Measurements from ENCODE around the gene HSPG2.
A peak's percentile ranks its signal among the peaks of the same experiment; 100 is the strongest.
"Not testable (repeated sequence)": the region's sequence is repeated elsewhere in the genome, so short reads cannot be mapped to it uniquely, and the experiment has no call there.

HSPG2 gene

GRCh38 chr1:21782868-21783678 lies 154.0 kb downstream of the HSPG2 start, which contains the start of gene USP48:
Gene USP48 (minus strand): TSS chr1:21783149. CDS start chr1:21782957, 192 bp downstream.
- in situ Hi-C loops (cut with HindIII; ENCODE audit: low sequenced_read_pairs), result loop anchor here (5.0 kb wide), 1 partner anchor 69 kb away; no protein-coding TSS in a partner anchor
- no peak for TF ChIP-seq CTCF (IDR thresholded peaks at IDR 0.05; ENCODE audit: low read depth, low read length, missing control alignments)
- peak within 1 kb of the TSS; percentile 52 for H3K4me3 ChIP-seq (ENCODE audit: low read depth, low read length)
- peak; percentile 93 for DNase-seq (ENCODE audit: low read depth)

GRCh38 chr1:21782349-21782867 lies 154.7 kb downstream of the HSPG2 start:
- peak; percentile 44 for TF ChIP-seq CTCF (IDR thresholded peaks at IDR 0.05; ENCODE audit: low read depth, low read length, missing control alignments)
- peak overlapping the region; percentile 52 for H3K4me3 ChIP-seq (ENCODE audit: low read depth, low read length)
- in situ Hi-C loops (cut with HindIII; ENCODE audit: low sequenced_read_pairs), result loop anchor here (5.0 kb wide), 1 partner anchor 70 kb away; no protein-coding TSS in a partner anchor
- DNase-seq (ENCODE audit: low read depth), result peak; percentile 38

GRCh38 chr1:21781815-21782348 lies 155.2 kb downstream of the HSPG2 start:
- no peak for TF ChIP-seq CTCF (IDR thresholded peaks at IDR 0.05; ENCODE audit: low read depth, low read length, missing control alignments)
- peak overlapping the region; percentile 52 for H3K4me3 ChIP-seq (ENCODE audit: low read depth, low read length)
- in situ Hi-C loops (cut with HindIII; ENCODE audit: low sequenced_read_pairs), result loop anchor here (5.0 kb wide), 1 partner anchor 70 kb away; no protein-coding TSS in a partner anchor
- DNase-seq (ENCODE audit: low read depth), result peak; percentile 31

GRCh38 chr1:21779613-21780521 lies 157.2 kb downstream of the HSPG2 start:
- in situ Hi-C loops (cut with HindIII; ENCODE audit: low sequenced_read_pairs), result loop anchor here (5.0 kb wide), 1 partner anchor 72 kb away; no protein-coding TSS in a partner anchor
- H3K4me3 ChIP-seq (ENCODE audit: low read depth, low read length), result no peak overlapping the region
- no peak for TF ChIP-seq CTCF (IDR thresholded peaks at IDR 0.05; ENCODE audit: low read depth, low read length, missing control alignments)
- no peak for DNase-seq (ENCODE audit: low read depth)

GRCh38 chr1:21778405-21778727 lies 158.7 kb downstream of the HSPG2 start:
- no peak for DNase-seq (ENCODE audit: low read depth)
- no peak for TF ChIP-seq CTCF (IDR thresholded peaks at IDR 0.05; ENCODE audit: low read depth, low read length, missing control alignments)
- H3K4me3 ChIP-seq (ENCODE audit: low read depth, low read length), result no peak overlapping the region
- in situ Hi-C loops (cut with HindIII; ENCODE audit: low sequenced_read_pairs), result no loop called here

GRCh38 chr1:21776925-21777324 lies 160.2 kb downstream of the HSPG2 start:
- in situ Hi-C loops (cut with HindIII; ENCODE audit: low sequenced_read_pairs); H3K4me3 ChIP-seq (ENCODE audit: low read depth, low read length); DNase-seq (ENCODE audit: low read depth): not testable (repeated sequence)

Measured in astrocyte of the cerebellum (primary cell).